HuH-7.5 (cell line): ENCODE data around the gene KRT6C.

Experiments
- DNase-seq: peaks from one replicate; pipeline ENCODE4 v3.0.0; 2011; ENCODE audit warnings: low spot score

KRT6C gene

DNA sequence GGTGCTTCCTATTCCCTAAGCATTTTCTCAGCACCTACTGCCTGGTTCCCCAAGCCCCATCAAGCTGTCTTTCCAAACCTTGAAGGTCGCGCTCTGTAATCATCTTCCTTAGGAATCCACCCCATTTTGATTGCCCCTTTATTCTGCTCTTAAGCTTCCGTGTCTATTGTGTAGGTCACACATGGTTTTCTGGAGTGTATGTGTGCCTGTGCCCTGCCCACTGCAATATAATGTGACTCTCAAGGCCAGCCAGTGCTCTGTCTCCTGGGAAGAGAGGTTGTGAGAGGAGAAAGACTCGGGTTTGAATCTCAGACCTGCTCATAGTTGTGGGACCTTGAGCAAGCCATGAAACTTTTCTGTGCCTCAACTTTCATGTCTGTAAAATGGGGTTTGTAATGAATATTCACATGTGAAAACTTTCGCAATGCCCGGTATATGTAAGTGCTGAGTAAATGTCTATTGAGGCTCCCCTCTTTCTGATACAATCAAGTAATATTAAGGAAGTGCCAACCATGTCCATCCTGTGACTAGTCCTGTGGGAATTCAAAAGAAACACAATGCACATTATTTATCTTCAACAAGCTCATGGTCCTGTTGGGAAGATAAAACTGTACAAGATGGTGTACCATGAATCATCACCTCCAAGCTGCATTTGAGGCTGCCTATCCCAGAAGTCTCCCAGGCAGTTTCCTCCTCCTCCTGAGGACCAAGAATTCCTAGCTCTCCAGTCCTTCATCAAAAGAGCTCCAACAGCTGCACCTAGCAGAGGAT, 38.7 kb downstream of the KRT6C start:
- DNase-seq: no peak

DNA sequence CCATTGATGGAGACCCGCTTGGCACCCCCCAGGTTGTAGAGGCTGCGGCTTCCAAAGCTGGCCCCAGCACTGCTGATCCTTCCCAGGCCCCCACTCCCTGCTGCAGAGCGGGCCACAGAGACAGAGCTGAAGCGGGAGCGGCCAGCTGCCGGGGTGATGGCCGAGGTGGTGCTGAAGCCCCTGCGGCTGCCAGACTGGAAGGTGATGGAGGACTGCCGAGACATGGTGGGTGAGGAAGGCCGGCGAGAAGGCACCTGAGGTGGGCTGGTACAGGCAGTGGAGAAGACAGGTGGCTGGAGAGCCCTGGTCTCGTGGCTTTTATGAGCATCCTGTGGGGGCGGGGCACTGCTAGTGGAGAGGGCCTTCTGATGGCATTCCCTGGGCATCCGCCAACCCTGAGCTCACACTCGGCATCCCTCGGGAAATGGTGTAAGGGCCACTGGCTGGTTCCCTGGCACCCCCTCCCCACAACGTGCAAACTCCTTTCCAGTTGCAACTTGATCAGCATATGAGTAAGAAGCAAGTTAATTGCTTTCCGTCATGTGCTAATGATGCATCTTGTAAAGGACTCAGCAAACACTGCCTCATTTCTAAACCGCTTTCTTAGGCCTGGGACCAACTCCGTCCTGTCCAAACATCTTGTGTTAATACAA, 39.4 kb downstream of the KRT6C start, which contains the start of gene KRT75:
KRT75 (minus strand) TSS at position 291 of the 653 bp plus-strand sequence; CDS start at position 224, 67 bp downstream.
- no peak for DNase-seq

DNA sequence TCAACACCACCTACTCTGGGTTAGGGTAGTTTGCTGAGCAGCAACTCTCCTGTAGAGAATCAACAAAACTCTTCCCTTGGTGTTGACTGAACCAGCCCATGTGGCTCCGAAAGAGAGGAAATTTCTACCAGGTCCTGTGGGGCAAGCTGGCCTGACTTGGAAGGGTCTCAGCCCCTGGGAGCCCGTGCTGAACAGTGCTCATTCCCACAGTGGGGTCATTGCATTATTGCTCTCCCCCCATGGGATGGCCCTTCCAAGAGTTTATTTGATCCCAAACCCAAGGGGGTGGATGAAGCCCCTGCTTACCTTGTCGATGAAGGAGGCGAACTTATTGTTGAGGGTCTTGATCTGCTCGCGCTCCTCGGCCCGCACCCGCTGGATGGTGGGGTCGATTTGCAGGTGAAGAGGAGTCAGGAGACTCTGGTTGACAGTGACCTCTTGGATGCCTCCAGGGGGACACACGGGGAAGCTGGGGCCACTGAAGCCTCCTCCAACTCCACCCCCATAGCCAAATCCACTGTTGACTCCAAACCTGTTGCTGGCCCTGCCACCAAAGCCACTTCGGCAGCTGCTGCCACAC, 40.0 kb downstream of the KRT6C start:
- DNase-seq: no peak

DNA sequence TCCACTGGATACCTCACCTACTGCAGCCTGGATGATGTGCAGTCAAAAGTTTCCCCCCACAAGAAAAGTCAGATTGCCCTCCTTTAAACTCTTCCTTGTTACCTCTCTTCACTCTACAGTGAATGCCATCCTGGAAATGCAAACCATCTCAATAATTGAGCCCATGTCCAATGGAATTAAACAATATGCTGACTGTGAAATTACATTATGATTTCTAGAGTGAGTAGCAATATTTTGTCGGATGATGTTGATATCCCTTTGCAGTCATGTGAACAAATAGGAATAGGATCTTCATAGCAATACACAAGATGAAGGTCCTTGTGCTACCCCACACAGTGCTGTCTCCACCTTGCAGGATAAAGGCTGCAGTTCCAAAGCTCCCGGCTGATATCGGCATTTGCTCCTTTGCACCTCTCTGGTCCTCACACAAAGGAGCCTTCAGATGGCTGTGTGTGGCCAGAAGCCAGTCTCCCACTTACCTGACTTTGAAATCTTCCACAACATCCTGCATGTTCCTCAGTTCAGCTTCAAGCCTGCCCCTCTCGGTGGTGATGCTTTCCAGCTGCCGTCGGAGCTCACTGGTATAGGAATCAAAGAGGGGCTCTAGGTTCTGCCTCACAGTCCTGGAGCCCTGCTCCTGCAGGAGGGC, 40.9 kb downstream of the KRT6C start:
- DNase-seq: no peak

DNA sequence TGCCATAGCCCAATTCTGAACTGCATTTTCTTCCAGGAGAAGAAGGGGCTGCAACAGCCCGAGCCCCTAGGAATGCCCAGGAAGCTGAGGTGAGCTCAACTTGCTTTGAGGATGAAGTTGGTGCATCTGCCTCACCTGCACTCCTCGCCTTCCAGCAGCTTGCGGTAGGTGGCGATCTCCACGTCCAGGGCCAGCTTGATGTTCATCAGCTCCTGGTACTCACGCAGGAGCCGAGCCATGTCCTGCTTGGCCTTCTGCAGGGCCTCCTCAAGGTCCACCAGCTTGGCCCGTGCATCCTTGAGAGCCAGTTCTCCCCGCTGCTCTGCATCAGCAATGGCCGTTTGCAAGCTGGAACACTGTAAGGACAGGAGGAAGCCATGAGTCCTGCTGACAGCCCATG, 45.5 kb downstream of the KRT6C start:
- no peak for DNase-seq

DNA sequence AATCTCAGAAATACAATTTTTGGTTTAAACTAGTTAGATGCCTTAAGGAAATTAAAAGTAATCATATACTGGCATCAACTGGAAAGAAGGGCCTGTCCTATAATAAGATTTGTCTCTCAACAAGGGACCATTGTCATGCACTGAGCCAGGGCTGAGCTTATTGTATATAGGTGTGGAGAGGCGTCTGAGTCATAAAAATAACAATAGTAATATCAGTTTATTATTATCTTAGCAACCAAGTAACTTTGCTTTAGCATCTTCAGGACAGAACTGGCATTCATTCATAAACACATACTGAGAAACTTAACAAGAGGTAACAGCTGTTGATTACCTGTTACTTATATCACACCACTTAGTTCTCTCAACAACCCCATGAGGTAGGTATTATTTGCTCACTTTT, 46.5 kb downstream of the KRT6C start:
- DNase-seq: no peak

DNA sequence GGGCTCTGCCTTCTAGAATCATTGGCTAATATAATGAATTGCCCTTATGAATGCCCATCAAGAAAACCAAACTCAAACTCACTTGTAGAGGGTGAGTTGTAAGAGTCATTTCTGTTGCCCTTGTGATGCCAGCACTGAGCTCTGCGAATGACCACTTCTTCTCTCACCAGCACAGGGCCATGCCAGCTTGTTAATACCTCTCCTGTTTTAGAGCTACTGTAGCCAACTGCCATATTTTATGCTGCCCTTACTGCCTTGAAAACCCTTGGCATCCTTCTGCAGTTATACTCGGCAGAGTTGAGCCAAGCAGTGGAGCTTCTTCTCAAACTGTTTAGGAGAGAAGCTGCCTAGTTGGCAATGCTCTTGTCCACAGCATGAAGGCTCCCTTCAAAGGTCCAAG, 47.6 kb downstream of the KRT6C start:
- DNase-seq: no peak

DNA sequence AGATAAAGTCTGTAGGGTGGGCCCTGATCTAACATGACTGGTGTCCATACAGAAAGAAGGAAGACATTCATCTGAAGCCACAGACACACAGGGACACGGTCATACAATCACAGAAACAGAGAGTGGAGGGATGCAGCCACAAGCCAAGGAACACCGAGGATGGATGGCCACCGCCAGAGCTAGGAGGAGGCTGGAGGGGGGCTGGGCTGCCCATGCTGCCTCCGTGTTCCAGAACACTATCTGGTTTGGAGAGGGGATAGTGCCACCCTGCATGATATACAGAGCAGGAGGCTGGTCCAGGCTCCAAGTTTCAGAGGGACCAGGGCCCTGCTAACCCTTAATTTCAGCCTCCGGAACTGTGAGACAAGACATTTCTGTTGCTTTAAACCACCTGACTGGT, 48.1 kb downstream of the KRT6C start:
- no peak for DNase-seq

DNA sequence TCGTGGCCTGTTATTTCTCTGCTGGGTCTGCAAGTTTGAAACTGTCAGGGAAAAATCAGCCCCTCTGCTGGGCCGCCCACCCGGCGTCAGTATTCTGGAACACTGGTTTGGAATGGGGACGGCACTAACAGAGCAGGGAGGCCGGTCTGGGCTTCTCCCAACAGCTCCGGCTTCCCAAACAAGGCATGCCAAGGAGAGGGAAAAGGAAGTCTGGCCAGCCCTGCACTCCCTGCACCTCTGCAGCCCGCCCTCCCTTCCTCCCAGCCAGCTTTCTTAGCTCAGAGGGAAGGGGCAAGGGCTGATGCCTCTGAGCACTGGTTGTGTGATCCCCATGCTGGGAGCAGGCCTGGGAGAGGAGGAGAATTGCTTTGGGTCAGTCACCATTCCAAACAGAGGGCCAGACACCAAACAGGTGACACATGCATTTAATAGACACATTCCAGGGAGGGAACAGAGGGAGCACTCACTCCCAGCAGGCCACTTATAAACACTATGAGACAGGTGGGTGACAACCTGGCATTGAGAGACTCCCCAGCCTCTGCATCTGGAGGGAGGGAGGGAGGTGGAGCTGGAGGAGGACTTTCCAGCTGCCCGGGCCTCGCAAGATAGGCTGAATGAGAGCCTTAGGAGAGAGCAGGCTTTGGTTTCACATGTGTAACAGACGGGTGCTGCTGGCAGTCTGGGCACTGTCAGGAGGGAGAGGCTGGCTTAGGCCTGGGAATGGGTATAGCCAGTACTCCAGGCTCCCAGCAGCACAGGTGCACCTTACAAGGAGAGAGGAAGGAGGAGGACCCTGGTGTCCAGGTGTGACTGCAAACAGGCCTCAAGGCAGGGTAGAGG, 49.7 kb downstream of the KRT6C start:
- DNase-seq: no peak

DNA sequence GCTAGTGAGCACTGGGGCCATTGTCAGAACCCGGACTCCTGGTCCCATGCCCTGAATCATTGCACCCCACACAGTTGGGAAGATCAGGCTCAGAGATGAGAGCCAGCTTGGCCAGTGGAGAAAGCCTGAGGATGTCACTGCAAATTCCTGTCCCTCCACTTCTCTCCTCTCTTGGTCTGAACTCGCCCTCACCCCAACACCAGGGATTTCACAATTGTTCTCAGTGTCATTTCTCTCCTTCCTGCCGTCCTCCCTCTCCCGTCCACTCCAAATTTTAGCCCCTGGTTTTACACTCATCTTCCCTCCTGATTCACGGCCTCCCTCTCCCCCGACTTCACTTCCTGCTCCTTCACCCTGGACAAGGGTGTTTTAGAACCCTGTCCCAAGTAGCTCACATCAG, 50.6 kb downstream of the KRT6C start:
- no peak for DNase-seq

DNA sequence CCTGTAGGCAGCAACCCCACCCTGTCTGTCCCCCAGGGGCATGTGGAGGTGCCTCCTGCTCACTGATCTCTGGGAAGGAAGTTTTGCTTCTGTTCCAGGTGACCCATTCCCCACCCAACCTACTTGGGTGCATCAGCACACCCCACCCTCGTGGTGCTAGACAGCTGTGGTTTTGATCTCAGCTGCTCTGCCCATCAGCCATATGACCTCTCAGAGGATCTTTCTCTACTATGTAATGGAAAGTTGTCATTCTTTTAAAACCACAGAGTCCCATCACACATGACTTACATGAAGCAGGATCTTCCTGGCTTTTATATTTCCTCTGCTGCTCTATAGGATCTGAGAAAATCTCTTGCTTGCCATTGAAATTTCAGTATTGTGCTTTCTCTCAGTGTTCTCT, 53.9 kb downstream of the KRT6C start:
- no peak for DNase-seq

DNA sequence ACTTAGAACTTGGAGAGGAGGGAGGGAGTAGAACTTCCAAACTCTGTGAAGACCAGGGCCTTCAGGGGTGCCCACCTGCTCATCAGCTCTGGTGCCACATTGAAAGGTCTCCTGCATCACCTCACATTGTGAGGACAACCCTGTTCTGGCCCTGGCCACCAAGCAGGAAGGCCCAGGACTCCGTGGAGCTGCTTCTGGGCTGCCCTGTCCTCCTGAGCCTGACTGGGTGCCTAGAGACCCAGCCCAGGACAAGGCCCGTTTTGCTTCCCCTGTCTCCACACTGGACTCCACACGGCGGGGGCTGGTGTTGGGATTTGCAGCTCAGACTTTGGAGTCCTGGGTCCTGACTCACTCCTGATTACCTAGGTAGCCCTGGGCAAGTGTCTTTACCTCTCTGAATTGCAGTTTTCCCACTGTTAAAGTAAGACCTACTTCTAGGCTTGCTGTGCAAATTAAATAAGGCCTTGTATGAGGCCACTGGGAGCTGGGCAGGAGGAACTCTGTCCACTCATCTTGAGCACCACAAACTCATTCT, 55.0 kb downstream of the KRT6C start:
- no peak for DNase-seq
